ENCODE measurements around the gene CLASRP. TPM values are rescaled to one million over a fixed set of nuclear protein-coding genes. Genes with fewer than 3 reads are reported as not detected.

CLASRP gene
- total RNA-seq, 1 experiment from 2014 or later, result 87.1 TPM

DNA sequence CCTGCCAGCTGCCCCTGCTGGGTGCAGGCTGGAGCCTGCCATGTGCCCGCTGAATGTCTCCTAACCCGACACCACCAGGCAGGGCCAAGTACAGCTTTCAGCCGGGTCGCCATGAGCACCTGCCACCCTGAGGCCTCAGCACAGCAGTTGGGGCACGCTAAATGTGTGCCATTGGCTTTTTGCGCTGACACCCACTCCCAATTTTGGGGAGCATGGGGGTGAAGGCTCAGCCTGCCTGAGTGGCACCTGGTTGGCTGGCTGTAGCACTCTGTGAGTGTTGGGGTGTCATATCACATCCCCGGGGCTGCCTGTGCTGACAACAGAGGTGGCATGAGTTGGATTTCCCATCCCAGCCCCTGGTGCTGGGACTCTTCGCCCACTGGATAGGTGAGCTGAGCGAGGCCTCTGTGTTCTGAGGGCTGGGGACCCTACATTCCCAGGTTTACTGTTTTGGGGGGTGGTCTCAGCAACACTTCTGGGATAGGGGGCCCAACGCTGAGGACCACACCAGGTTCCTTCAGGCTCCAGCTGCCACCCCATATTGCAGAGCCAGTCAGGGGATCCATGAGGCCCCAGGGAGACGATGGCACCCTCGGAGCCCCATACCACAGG is 44.8 kb upstream of the CLASRP start:
- Histone ChIP-seq H3K56ac (ENCODE audit: insufficient read length, low read depth, low read length) (no peak overlapping the region), H4K8ac (replicated peaks; ENCODE audit: insufficient read length, low read depth, low read length) (no peak overlapping the region), H4K91ac (ENCODE audit: insufficient read length, low read depth, low read length) (no peak overlapping the region), H2AK5ac (ENCODE audit: insufficient read length, low read length) (no peak overlapping the region), H2BK120ac (ENCODE audit: low read depth, low read length, poor library complexity, severe bottlenecking) (no peak overlapping the region), H3K18ac (ENCODE audit: insufficient read length, low read depth, low read length) (no peak overlapping the region), H3K9me3 (ENCODE audit: control insufficient read depth, low read depth, low read length) (no peaks in the 10 kb centered on the region), H3K27ac (ENCODE audit: insufficient read length, low read depth, low read length) (no peak overlapping the region), H3K4me1 (ENCODE audit: insufficient read depth, low read length) (no peaks in the 10 kb centered on the region), H3K9ac (ENCODE audit: extremely low read depth, insufficient read length, low read length) (no peak overlapping the region), H2BK20ac (ENCODE audit: low read depth, low read length, poor library complexity, severe bottlenecking) (no peak overlapping the region), H2BK5ac (ENCODE audit: insufficient read length, low read length) (no peak overlapping the region), H2BK15ac (ENCODE audit: low read depth, low read length) (no peak overlapping the region), H3K27me3 (ENCODE audit: insufficient read depth, low read length) (no peaks in the 10 kb centered on the region), H2BK12ac (ENCODE audit: insufficient read length, low read depth, low read length) (no peak overlapping the region), H4K20me1 (ENCODE audit: control insufficient read depth, insufficient read depth, insufficient read length) (no peaks in the 10 kb centered on the region), H2AFZ (ENCODE audit: low read length) (no peak overlapping the region), H4K5ac (ENCODE audit: insufficient read length, low read depth, low read length) (no peak overlapping the region), H3K4ac (ENCODE audit: low read depth, low read length) (no peak overlapping the region), H3T11ph (ENCODE audit: low read length) (no peak overlapping the region), H3K23me2 (ENCODE audit: insufficient read length, low read depth, low read length, poor library complexity, severe bottlenecking) (no peaks in the 10 kb centered on the region), H3K79me1 (ENCODE audit: insufficient read depth, low read depth, low read length, poor library complexity, severe bottlenecking) (no peaks in the 10 kb centered on the region), H3K14ac (ENCODE audit: insufficient read depth, low read length) (no peak overlapping the region), H3K4me2 (ENCODE audit: insufficient read depth, insufficient read length, low read length) (no peak overlapping the region), H3K79me2 (ENCODE audit: insufficient read depth, low read length) (no peaks in the 10 kb centered on the region), H3K23ac (ENCODE audit: insufficient read length, low read depth, low read length) (no peak overlapping the region)
- no peak for DNase-seq
- Mint-ChIP-seq H3K27ac (peak overlapping the region in 1 of 3 experiments; percentile 35; a peak in 1 of 7 replicates), H3K27me3 (ENCODE audit: low read depth) (no peaks in the 10 kb centered on the region; the same call in 1 of the 2 replicates), H3K4me3 (no peak overlapping the region), H3K36me3 (ENCODE audit: insufficient read depth in 1 of 3, low read depth in 3 of 3) (peaks cover 13 to 26% (median 21%) of the 10 kb centered on the region in 3 experiments; a peak in 6 of 7 replicates), H3K4me1 (no peaks in the 10 kb centered on the region), H3K9me3 (no peaks in the 10 kb centered on the region)
- no peak for TF ChIP-seq CTCF (conservative IDR thresholded peaks at IDR 0.05)
- WGBS (ENCODE audit: extremely low coverage, insufficient read length, low lambda C conversion rate), result no CpG with 5 or more reads among the region's 12 CpGs
